A673 (cell line): ENCODE results near the gene LACTBL1.

Experiments
- CTCF ChIP-seq: fragments of 300-800, 200-600 bp; sonication (generic); conservative IDR thresholded peaks from 2 replicates; pipeline ENCODE4 v1.5.1; 2017; ENCODE audit warnings: low read depth, mild to moderate bottlenecking, antibody characterized with exemption, low read length, moderate library complexity, mixed read lengths
- EZH2 ChIP-seq: fragments of 200-600 bp; sonication (generic); IDR thresholded peaks from 2 replicates; pipeline ENCODE4 v1.6.1; 2017; ENCODE audit warnings: borderline replicate concordance, low read depth, mild to moderate bottlenecking, mixed read lengths, antibody characterized with exemption, low read length; ENCODE audit not compliant: poor library complexity, severe bottlenecking

DNA sequence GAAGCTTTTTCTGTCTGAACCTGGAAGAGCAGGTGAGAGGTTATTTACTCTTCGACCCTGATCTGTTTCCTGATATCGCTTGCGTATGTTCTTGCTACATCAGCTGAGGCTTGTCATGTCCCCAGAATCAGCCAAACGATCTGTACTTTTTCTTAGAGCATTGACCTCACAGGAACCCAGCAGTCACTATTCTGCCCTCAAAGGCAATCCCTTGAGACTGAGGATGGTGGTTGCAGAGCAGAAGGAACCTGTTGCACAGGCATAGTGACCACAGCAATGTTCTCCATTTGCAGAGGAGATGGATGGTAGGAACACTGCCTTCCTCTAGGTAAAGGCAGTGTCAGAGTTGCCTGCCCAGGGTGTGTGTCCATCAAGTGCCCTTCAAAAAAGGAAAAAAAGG lies 11.3 kb upstream of the LACTBL1 start:
- no peak for TF ChIP-seq EZH2
- TF ChIP-seq CTCF, result no peak
